Right renal pelvis (tissue), 4 donors: Measurements from ENCODE around the gene NAA10. TPM values are rescaled to one million over a fixed set of nuclear protein-coding genes. Genes with fewer than 3 reads are reported as not detected.

Source experiments
- DNase-seq, 4 donors: peaks; one replicate each; pipeline ENCODE4 v3.0.0-alpha.2; 2013; ENCODE audit warnings: low read depth in 4 of 4, low spot score in 3 of 4, missing footprints in 1 of 4
- polyA plus RNA-seq, 4 donors: library from polyadenylated mRNA; unstranded; fragments of 120-200 nt; gene quantifications; one replicate each; pipeline ENCODE4 v1.2.1, GENCODE V29; 2013; ENCODE audit not compliant: insufficient read length in 4 of 4

The NAA10 gene
- polyA plus RNA-seq, 4 donors, result 60.2 to 80.1 (median 66.6) TPM

DNA sequence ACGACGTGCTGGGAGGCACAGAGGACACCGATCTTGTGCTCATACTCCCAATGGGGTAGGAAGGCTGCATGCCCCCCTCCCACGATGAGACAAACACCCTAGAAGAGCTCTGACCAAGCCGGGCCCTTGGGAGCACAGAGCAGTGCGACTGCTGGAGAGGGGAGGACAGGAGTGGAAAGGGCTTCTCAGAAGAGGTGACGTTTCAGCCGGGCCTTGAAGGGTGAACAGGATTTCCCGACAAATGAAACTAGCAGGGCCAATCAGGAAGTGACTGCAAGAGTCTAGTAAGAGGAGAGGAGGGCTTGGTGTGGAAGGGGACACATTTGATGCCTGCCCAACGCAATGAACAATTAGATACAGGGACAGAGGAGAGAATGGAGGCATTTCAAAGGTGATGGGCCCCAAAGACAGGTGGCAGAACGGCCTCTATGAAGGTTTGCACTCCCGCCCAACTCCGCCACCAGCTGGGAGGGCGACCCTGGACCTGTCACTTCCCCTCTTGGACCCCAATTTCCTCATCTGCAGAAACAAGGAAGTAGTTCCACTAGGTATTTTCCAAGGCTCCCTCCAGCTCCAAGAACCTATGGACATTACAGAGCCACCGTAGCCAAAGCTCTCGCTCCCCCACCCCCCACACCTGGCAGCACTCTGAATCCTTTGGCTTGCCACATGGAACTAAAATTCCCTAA, 32.8 kb upstream of the NAA10 start:
- DNase-seq, result no peak

DNA sequence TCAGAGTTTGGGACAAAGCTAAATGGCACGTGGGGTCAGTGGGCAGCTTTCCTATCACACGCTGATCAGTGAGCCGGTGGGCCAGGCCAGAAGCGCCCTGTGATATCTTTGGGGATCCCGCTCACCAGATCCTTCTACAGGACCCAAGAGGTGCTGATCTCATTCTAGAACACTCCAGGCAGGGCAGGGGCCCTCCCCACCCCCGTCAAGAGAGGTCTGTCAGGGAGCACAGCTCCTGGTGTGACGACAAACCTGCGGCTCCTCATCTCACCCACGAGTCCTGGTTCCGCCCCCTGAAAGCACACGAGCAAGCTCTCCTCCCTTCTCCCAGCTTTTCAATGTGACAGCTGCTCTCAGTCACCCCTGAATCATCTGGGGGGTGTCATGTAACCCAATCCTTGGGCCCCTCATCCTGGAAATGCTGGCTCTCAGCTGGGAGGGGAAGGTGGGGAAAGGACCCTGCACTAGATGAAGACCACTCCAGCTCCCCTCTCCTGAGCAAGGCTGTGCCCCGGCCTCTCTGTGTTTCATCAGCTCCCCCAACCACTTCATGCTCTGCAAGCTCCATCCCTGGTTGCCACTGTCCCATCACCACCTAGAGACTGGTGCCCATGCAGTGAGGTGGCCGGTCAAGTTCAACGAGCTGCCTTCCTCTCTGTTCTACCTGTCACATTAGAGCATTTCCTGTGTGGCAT, 32.2 kb upstream of the NAA10 start:
- DNase-seq, result no peak

- DNase-seq, result no peak
Observed at GRCh38 chrX:153966283-153966688, 31.4 kb upstream of the NAA10 start.

DNA sequence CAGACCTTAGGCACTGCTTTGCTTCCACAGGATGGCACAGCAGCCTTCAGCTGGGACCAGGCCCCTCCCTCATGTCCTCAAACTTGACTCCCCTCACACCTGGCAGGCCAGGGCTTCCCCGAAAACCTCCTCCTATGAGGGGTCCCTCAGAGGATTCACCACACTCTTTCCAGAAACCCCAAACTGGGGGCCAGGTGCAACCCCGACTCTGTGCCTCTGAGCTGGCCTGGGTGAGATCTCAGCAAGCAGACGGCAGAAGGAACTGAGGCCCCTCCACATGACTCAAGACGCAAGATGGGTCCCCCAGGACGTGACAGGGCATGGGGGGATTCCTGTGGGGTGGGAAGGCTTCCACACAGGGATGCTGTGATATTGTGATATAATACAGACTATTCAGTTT, 30.6 kb upstream of the NAA10 start:
- no peak for DNase-seq

GRCh38 chrX:153964105-153964504, 29.3 kb upstream of the NAA10 start:
- DNase-seq, result no peak

- no peak for DNase-seq
Observed at GRCh38 chrX:153963546-153963945, 28.7 kb upstream of the NAA10 start.

DNA sequence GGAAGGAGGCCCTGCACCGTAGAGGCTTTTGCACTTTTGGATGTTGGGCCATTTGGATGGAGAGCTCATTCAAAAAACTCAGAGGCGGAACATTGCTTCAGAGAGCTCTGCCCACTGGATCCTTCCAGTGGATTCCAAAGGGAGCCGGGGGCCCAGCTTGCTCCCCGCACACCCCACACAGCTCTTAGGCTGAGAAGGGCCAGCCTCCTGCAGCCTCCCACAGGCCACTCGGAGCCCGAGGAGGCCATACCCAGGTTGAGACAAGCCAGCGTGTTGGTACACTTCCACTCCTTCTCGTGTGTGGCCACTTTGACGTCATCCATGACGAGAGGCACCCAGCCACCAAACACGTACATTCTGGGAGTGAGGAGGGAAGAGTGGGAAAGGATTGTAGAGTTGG, 26.5 kb upstream of the NAA10 start:
- no peak for DNase-seq

- DNase-seq, result no peak
Observed at GRCh38 chrX:153960786-153961185, 25.9 kb upstream of the NAA10 start.

DNA sequence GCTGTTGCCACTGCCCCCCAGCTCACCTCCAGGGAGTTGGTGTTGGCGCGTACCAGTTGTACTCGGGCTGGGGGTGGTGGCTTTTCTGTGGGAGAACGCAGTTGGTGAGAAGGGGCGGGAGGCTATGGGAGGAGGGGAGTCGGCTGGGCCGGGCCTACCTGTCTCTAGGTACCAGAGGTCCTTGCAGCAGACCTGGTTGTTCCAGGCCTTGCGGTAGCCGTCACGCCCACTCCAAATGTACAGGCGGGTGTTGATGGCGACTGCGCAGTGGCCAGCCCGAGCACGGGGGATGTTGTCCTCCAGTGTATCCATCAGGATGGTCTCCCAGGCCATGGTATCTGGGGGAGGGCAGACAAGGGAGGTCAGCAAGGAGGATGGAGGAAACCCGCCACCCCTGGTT, 25.2 kb upstream of the NAA10 start:
- DNase-seq, result no peak

DNA sequence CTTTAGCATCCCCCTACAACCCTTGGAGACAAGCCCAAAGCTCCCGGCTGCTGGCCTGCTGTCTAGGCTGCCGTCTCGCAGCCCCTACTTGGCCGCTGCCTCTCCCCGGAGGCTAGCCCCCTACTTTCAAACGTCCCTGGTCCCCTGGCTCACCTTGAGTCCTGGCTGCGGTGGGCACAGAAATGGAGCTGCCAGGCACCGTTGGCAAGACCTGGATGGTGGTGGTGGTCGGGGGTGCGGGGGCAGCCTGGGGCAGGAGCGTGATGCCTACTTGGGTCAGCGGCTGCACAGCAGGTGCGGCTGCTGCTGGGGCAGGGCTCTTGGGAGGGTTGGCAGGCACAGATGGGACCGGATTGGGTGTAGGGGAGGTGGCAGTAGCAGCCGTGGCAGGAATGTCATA, 24.8 kb upstream of the NAA10 start:
- no peak for DNase-seq

DNA sequence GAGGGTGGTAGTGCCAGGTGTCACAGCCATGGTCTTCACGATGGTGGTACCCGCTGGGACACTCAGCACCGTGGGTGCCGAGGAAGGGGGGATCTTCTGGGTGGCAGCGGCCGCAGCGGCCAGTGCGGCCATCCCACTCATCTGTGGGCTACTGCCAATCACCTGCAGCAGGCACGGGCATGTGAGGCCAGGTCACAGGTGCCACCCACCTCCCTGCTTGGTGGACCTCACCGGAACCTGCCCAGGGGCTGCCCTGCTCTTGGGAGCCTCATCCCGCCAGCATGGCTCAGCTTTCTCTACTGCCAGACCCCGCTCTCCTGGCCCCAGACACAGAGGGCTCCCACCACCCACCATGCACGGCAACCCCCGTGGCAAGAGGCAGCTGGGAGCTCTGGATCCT, 23.8 kb upstream of the NAA10 start:
- no peak for DNase-seq

DNA sequence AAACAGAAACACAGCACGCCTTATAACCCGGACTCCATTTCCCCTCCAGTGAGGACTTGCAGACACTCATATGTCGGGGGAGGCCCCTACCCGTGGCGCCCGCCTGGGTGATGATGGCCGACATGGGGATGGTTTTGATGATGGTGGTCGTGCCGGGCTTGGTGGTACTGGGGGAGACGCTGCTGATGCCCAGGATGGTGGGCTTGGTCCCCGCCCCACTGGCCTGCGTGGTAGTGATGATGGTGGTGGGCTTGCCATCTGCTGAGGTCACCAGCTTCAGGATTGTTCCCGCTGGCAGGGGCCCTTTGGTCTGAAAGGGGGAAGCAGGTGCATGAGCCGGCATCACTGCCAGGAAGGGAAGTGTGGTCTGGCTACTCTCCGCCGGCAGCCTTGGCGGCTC, 22.4 kb upstream of the NAA10 start:
- DNase-seq, result no peak

DNA sequence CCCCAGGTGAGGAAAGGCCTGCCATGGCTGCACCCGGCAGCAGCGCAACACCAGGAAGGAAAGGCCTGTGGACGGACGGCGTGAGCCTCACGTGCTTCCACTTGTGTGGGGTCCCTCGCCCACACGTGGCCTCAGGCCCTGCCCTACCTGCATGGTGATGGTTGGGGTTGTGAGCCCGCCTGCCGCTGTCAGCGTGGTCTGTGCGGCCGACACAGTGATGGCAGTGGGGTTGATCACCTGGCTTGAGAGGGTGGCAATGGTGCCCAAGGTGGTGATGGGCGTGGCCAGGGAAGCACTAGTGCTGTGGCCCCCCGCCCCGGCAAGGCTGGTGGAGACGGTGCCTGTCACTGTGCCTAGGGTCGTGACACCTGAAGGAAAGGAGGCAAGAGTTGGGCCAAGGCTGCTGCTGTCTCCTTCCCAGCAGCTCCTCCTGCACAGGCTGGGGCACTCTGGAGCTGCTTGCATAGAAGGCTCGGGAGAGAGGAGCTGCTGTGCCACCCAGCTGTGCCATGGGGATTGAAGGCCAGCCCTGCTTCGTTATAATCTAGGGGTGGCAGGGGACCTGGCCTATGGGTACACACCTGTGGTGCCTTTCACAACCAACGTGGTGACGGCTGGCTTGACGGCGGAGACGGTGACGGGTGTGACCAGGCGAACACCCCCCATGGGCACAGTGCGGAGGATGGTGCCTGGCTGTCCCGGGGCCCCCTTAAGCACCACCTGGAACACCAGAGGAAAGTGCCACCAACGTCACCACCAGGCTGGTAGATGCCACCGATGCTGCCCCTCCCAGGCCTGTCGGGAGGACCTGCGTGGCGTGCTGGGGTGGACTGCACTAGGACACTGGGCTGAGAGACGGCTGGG, 21.4 kb upstream of the NAA10 start:
- no peak for DNase-seq

DNA sequence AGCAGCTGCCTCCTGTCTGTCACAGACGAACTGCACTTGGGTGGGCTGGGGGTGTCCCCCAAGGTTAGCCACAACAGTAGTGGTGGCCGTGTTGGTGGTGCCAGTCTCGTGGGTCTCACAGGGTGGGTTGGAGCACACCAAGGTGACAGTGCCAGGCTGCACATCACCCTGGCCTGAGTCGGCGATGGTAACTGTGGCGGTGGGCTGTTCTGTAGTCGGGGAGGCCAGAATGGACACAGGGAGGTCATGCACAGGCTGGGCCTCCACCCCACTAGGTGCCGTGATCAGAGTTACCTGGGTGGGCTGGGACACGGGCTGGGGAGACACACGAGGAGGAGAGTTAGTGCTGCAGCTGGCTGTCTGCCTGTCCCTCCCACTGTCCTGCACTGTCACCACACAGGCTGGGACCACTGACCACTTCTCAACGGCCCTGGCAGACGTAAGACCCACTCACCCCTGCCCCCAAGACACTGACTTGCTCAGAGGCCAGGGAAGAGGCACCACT, 20.4 kb upstream of the NAA10 start:
- DNase-seq, result no peak

DNA sequence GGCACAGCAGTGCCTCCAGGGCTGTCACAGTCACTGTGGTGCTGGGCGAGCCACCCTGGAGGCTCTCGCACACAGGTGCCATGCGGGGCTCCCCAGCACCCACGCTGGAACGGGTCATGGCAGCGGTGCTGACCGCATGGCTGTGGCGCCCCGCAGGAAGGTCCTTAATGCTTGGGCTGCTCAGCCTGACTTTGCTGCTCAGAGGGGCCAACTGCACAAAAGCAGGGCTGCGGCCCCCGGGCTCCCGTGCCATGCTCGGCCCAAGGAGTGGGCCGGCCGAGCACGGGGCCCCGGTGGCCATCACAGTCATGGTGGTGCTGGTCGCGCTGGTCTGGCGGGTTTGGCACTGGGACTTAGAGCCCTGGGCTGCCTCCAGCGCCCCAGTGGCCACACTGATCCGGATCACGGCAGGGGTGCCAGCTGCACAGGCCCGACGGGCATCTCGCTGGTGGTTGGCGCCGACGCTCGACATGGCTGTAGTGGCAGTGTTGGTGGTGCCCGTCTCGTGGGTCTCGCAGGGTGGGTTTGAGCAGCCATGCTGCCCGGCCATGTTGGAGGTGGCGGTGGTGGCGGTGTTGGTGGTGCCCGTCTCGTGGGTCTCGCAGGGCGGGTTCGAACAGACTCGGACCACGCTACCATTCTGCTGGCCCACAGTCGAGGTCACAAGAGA, 19.9 kb upstream of the NAA10 start:
- DNase-seq, result no peak

DNA sequence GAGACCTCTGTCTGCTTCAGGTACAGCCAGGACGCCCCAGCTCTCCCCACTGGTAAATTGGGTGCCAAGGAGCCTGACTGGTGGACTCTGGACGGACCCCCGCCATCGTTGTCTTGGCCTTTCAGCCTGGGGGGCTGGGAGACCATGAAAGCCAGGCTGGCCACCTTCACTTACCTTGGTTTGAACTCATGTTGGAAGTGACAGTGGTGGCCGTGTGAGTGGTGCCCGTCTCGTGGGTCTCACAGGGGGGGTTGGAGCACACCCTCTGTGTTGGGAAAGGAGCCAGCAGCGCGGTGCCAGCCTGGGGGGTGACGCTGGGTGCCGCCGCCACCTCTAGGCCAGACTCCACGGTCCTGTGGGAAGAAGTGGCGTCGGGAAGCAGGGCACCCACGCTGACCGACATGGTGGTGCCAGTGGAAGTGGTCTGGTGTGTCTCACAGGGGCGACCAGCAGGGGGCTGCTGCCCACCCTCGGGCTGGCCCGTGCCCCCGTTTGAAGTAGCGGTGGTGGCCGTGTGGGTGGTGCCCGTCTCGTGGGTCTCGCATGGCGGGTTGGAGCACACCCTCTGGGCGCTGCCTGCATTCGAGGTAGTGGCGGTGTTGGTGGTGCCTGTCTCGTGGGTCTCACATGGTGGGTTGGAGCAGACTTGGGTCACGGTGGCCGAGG, 19.2 kb upstream of the NAA10 start:
- DNase-seq, result no peak

DNA sequence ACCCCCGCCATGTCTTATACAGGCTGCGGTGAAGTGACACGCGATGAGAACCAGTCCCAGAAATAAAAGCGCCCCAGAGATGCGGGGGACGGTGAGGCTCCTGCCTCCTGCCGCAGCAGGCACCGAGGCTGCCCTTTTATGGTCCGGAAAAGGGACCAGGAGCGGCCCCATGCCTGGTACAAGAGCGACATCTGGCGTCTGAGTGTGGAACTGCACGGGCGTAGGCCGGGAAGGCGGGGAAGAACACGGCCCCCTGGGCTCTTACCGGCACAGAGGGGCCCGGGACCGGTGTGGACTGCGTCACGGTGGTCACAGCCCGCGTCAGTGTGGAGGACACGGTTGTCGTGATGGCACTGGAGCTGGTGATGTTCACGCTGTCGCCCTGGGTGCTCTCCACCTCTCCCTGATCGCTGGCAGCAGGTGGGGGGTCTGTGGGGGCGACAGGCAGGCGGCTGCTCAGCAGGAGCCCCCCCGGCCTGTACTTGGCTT, 18.5 kb upstream of the NAA10 start:
- no peak for DNase-seq

- DNase-seq, result no peak
Observed at GRCh38 chrX:153952373-153953026, 17.7 kb upstream of the NAA10 start.

DNA sequence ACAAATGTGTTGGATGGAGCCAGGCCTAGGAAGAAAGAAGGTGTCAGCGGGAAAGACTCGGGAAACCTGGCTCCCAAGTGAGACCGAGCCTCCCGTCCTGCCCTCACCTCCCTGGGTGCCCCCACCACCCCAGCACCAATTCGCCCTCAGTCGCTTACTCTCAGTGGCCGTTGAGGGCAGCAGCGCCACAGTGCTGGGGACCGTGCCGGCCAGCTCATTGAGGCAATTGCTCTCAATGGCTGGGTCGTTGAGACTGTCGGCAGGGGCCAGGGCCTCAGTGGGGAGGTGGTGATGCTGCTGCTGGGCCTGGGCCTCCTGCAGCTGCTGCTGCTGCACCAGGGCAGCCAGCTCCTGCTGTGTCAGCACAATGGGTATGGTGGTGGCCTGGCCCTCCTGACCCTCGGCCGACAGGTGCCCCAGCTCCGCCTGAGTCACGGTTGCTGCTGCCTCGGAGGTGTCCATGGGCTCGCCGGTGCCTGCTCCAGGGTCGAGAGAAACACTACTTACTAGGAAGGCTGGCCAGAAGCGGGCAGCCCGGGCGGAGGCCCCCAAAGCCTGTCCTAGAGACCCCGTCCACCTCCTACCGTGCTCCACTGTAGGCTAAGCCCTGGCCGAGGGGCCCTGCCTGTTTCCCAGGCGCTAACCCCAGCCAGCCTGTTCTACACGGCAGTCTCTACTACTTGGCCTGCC, 17.0 kb upstream of the NAA10 start:
- no peak for DNase-seq
